GM18499 (cell line): ENCODE measurements around the gene ADORA1.

ENCODE experiments used
- ATAC-seq: cut with Tn5 transposase; IDR thresholded peaks from one replicate; pipeline ENCODE4 v1.9.1; 2021; ENCODE audit warnings: moderate number of reproducible peaks; ENCODE audit not compliant: insufficient read depth, unreplicated experiment

Gene ADORA1

DNA sequence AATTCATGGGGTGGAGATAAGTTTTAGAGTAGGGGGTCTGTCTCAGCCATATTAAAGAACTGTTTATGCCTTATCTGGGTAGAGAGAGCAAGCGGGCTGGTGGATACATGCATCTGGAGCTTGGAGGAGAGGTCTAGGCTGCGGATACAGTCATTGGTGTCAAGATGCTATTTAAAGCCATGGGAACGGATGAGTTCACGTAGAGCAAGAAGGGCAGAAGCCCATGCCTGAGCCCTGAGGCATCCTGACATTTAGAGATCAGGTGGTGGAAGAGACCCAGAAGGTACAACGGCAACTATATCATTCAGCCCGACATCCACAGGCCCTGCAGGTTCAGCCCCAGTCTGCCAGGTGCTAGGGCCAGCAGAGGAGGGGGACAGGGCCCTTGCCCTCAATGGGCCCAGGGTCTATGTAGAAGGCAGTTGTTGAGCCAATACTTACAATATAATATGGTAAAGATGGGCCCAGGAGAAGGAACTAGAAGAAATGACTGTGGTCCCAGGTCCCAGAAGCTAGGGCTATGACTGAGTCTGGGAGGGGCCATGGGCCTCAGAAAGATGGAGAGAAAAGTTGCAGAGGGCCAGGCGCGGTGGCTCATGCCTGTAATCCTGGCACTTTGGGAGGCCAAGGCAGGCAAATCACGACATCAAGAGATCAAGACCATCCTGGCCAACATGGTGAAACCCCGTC, 74.1 kb downstream of the ADORA1 start:
- no peak for ATAC-seq

DNA sequence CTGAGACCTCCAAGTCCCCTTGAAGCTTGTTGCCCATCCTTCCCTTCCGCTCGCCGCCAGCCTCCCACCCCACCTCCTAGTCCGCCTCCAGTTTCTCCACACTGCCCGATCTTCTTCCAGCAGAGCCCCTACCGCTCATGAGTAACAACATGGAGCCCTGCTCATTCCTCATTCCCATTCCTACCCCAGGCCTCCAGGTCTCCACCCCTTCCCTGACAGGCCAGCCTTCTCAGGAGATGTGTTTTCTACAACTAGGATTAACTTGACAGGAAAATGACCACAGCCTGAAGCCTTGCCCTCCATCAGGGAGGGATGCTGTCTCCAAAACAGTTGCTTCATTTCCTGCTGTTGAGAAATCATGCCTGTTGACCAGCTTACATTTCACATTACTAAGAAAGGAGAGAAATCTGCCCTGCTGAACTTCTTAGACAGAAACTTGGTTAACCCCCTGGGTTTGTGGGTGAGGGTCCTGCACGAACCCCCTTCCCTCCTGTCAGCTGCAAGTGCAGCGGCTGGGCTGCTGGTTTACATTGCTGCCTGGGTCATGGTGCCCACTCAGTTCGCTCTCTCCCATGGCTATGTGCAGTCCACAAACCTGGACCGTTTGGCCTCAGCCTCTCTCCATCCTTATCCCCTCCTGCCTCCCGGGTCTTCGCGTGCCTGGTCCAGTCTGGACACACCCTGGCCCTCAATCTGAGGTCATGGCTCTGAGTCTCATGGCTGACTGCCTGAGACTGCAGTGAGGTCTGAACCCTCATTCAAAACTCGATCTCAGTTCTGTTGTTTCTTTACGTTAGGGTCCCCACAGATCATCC, 75.1 kb downstream of the ADORA1 start:
- no peak for ATAC-seq

DNA sequence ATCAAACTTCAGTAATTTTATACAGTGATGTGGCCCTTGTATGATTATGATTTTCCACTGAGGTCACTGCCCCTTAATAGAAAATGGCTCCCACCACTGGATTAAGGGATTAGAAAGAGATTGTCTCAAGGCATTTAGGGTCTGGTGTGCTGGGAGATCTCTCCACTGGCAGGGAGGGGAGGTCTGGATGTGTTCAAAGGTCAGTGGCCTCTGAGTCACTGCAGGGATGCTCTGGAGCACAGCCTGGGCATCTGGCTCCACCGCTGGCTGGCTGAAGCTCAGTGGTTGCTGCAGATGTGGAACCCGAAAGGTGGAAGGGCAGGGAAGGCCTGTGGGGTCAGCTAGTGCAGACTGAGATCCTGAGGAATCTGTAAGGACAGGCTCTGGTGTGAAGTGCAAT, 77.2 kb downstream of the ADORA1 start:
- no peak for ATAC-seq

DNA sequence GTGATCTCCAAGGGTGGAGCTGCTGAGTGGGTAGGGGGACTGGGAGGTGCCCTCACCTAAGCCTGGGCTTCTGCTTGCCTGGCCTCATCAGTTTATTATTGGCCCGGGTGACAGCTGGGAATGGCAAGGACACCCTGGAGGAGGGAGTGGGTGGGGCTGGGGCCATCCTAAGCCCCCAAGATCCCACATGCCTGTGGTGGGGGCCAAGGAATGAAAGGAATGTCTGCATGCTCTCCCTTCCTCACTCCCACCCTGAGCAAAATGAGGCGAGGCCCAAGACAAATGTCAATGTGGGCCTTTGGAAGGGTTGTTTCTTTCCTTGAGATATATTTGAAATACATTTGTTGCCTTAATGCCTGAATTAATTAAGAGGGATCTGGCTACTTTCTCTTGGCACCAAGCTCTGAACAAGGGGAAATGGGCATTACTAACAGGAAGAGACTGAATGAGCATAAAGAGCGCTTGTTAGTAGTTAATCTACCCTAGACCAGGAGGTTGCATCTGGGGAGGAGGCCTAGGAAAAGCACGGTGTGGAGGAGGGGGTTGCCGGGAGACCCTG, 78.7 kb downstream of the ADORA1 start:
- no peak for ATAC-seq

DNA sequence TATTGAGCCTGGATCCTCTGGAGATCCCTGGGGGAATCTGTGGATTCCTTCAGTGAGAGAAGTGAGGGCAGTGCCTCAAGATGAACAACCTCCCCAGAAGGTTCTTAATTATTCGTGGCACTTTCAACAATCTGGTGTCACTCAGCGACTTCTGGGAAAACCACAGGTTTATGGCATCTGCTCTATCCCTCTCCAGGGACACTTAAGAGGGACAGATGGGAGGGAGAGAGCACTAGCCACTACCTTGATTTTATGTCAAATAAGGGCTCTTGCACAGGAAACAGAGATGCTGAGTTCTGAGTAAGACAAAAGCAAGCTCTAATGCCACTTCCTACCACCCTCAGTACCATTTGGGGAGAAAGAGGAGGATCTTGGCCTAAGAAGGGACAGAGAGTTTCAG, 80.2 kb downstream of the ADORA1 start:
- ATAC-seq, result no peak

DNA sequence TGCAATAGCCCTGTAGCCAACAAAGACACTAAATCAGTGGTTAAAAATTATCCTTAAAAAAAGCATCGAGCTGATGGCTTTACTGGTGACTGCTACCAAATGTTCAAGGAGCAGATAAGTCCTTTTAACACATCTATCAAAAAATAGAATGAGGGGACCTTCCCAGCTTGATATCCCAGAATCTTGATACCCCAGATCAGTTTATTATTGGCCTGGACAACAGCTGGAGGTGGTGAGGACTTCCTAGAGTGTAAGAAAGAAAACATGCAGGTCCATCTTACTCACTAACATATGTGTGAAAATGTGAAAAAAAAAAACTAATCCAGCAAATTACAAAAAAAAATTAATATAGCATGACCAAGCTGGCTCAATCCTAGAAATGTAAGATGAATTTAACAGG, 80.7 kb downstream of the ADORA1 start:
- ATAC-seq, result no peak

DNA sequence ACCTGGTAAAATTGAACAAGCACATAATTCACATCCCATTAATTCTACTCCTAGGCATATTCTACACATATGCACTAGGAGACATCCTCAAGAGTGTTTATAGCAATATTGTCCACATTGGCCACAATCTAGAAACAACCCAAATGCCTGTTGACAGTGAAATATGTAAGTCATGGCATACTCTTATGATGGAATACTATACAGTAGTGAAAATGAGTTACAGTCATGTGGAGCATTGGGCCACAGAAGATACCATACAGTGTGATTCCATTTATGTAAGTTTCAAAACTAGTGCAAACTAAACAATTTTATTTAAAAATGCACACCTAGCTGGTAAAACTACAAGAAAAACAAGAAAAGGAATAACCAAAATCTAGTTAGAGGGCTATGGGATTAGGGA, 82.8 kb downstream of the ADORA1 start:
- no peak for ATAC-seq

DNA sequence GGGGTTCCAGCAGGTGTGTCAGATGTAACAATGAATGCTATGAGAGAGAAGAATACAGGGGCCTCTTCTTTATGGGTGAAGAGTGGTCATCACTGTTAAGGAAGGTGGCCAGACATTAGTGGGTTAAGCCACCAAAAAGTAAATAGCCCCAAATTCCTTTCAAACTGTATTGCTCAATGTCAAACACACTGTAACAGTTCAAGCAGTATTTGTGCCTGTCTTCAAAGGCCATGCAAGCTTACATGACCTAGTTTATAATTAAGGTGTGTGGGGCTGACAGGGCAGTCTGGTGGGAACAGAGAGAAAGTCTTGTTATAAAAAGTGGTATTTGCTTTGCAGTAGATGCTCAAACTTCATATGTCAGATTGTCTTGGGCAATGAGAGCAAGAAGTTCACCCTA, 83.5 kb downstream of the ADORA1 start:
- no peak for ATAC-seq

DNA sequence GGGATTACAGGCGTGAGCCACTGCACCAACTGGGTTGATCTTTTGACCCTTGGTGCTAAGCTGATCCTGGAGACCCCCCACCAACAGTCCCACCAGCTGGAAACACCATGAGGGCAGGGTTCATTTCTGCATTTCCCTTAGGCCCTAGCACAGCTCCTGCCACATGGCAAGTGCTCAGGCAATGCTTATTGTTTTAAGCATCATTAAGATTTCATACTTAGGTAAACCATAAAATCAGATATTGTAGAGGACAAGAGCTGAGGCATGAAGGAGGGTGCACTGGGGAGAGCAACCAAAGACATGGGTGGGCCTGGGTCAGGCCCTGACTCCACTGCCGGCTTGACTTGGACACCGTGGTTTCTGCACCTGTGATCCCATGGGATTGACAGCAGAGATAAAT, 84.3 kb downstream of the ADORA1 start:
- no peak for ATAC-seq

DNA sequence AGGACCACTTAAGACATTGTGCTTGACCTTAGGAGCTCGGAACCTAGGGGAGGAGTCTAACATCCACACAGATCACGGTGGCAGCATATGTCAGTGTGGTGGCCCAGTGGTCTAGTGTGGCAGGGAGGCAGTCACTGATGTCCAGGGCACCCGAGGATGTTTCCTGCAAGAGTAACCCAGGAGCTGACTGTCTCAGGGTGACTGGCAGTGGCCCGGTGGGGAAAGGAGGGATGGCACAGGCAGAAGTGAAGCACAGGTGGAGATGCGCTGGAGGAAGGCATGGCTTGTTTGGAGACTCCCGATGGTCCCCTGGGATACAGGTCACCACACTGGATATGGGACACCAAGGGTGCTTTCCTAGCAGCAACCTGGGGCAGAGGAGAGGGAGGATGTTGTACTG, 85.6 kb downstream of the ADORA1 start:
- ATAC-seq, result no peak

DNA sequence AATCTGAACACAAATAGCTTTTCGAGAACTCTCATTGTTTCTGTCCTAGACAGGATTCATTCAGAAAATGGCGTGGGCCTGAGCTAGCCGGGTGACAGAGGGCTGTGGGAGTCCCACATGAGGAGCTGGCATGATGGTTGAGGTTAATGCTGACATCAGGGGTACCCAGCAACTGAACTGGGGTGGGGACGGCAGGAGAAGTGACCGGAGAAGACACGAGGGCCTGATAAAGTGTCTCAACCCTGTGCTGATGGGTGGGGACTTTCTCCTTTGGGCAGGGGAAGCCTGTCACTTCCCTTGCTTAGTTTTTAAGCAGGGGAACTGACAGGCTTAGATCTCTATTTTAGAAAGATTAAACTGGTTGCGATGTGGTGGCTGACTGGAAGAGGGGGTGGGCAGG, 87.3 kb downstream of the ADORA1 start:
- no peak for ATAC-seq

DNA sequence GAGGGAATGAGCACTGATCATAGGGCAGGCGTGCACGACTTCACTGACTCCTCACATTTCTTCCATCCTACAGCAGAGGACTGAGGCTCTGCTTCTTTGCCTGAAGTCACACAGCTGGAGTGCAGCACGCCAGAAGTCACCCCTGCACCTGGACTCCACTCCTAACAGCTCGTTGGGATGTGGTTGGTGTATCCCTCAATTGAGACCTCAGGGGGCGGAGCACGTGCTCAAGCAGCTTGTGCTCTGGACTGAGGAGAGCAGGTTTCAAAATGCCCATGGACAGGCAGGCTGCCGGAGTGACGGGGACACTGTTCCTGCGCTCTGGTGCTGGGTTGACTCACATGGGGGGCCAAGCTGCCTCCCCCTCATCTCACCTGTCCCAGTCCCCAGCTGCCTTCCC, 88.0 kb downstream of the ADORA1 start:
- ATAC-seq, result no peak

DNA sequence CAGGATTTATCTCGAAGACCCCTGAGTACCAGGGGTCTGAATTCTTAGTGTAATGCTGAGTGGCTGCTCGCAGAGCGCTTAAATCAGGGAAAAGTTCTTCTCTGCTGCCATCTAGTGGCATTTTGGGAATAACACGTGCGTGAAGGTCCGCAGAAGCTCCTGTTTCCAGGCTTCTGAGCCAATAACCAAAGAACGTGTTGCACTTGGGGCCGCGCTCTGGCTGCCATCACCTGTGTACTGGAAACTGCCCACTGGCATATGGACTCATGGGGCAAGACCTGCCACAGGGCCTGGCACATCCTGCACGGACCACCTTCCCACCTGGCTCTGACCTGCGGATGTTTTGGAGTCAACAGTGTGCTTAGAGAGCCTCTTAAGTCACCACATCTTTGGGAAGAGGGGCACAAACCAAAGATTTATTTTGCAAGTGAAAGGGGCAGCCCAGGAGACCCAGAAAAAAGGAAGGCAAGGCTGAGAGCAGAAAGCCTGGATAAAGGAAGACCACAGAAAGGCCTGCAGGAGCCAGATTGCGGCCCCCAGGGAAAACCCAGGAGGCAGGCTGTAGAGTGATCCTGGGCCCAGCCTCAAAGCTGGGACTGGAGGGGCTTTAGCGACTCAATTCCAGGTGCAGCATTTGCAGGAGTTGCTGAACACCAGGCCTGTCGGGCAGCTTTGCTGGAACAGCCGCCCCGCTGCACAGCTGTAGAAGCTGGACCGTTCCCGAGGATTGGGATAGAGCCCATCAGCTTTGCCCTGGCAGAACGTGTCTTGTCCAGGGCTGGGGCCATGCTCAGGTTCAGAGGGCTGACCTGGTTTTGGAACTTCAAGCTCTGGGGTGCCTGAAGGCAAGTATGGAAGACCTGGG, 89.0 kb downstream of the ADORA1 start:
- no peak for ATAC-seq
